Stimulated activated CD8-positive, alpha-beta memory T cell treated with anti-CD3 and anti-CD28 coated beads, Interleukin-2, amount 100 ng/mL, for 1 hour (primary cell): ENCODE results near the gene JAM3.

ENCODE experiments used
- DNase-seq, 2 donors: peaks; one replicate each; pipeline ENCODE4 v3.0.0-alpha.2; 2020; ENCODE audit warnings: low read depth in 2 of 2

JAM3 gene

DNA sequence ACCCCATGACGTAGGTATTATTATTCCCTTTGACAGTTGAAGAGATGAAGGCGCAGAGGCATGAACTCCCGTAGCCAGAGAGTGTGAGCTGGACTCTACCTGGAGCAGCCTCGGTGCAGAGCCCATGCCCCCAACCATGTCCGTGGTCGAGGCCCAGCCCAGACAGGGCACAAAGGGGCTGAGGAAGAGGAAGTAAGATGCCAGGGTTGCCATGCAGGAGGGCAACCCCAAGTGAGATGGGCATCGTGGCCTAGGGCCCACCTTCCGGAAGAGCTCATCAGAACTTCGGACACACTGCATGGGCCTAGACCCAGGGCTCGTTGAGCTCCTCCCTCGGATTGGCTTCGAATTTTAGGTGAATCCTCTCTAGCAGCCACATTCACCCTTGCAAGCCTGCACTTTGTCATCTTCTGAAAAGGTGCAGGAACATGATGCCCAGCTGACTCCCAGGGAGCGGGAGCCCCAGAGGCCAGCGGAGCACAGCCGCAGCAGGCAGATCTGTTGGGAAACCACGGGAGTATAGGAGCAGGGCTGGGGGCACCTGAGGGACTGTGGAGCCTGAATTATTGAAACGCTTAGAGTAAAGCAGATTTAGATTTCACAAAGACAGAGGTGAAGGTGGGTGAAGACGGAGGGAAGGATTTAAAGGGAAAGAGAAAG lies 29.0 kb upstream of the JAM3 start:
- no peak for DNase-seq

DNA sequence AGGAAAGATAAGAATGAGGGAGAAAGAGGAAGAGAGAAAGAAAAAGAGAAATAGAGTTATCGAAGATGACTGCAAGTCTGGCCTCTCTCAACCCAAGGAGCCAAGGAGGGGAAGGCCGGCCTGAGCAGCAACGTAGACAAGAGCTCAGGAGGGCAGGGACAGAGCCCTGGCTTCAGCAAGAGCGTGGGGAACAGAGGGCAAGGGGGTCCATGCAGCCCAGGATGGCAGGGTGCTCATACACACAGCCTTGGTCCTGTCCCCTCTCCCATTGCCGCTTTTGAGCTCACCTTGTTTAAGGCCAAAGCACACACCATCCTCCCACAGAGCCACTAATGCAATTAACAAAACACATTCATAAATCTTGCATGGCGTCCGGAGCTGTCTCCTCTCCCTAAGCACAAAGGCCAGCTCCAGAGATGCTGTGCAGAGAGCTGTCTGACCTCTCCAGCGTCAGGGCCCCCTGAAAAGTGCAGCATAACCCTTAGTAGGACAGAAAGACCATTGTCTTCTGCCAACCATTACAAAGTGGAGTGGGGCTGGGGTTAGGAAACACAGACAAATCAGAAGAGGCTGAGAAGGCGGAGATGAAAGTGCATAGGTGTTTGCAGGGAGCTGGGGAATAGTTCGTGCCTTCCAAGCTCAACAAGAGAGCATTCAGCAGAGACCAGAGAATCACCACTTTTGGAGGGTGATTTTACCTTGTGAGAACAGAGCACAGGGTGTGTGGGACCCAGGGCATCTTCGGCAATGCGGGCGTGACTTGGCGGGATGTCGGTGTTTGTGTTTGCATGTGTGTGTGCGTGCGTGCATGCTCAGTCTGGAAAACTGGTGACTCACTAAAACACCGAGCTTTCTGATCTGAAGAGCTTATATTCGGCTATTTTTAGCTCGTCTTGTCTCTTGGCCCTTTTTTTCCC lies 28.2 kb upstream of the JAM3 start:
- DNase-seq = no peak

DNA sequence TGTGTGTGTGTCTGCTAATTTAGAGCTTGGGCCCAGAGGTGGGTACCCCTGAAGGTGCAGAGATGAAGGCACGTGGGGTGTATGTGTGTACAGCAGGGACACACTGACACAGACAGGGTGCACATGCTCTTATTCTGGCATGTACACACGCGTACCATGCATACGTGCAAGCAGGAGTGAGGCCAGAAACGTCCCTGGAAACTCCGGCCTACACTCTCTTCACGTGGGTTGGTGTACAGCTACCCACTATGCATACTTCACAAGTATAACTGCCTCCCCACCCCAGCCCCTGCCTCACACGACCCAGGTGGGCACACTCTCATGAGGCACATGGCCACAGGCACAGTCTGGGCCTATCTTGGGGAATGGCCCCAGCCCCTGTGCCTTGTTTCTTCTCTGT lies 27.5 kb upstream of the JAM3 start:
- no peak for DNase-seq

GRCh38 chr11:134041791-134042696 lies 26.8 kb upstream of the JAM3 start:
- DNase-seq = no peak

DNA sequence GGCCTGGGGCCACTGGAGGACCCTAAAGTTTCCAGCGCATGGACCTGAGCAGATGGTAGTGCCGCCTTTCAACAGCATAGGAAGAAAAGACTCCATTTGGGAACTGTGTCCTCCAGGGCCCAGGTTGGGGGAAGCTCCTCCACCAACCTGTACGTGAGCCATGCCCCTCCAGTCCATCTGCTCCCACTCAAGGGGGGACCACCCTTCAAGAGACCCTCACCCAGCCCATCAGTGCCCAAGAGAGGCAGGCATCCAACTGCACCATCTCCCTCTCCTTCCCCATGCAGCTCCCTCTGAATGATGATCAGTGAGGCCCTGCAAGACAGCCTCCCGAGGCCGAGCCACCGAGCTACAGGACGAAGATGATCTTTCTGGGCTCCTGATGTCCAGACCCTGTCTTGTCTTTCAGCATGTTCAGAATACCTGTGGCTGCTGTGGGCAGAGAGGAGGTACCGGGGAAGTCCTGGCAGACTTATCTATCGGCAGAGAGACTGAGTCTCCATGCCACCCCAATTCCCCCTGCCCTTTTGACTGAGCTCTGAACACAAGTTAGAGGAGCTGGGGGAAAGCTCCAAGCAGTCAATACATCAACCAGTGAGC lies 25.0 kb upstream of the JAM3 start:
- DNase-seq = no peak

GRCh38 chr11:134044514-134045284 lies 24.2 kb upstream of the JAM3 start:
- DNase-seq = no peak

DNA sequence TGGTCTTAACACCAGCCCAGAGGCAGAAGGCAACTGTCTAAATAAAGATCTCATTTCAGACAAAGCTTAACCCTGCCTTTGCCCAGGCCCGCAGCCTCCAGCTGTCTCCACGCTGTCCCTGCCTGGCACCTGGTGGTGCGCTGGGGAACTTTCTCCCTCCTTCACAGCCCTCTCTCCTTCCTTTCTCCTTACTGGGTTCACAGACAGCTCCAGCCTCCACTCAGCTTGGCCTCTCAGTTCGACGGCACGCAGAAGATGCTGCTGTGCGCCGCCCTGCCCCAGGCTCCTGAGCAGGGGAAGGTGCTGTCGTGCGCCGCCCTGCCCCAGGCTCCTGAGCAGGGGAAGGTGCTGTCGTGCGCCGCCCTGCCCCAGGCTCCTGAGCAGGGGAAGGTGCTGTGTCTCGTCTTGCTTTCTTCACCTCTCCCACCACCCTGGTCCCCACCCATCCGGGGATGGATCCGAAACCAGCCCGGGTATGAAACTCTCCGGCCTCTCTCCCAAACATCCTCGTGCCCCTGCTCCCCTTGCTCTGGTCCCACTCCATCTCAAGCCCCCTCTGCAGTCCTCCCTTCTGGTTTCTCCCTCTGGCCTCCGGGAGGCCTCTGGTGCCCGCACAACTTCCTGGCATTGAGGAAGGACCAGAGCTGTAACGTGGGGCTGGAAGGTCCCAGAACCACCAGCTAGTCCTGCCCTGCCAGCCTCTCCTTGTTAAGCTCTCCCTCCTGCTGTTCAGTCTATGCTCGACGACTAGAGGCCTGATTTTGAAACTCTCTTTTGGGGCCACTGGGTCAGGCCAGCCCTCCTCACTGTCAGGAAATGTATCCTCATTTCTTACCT lies 22.9 kb upstream of the JAM3 start:
- DNase-seq = no peak

DNA sequence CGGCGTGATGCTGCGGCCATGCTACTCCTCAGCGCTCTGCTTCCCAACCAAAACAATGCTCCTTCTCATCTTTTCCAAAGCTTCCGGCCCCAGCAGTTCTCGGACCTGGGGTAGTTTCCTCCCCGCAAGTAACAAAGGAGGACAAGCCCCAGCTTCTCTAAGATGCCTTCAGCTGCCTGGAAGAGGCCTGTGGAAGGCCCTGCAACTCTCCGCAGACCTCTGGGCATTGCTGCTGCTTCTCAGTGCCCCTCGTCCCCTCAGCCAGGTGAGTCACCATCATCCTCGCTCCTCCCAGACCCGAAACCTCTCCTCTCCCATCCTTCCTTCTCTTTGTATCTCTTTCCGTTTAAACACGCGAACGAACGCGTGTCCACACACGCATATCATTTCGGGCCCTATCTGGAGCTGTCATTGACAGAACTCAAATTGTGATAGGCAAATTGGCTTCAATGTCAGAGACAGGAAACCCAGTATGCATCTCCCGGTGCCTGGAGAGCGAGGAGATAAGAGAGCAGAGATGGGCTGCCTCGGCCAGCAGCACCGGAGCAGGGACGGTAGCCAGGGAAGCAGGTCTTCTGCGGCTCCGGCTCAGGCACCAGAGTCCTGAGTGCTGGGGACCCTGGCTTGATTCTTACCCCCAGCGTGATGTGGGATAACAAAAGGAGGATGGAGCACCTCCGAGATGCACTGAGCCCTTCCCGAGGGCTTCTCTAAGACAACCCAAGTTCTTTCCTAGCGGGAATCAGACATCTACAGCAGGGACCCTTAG lies 22.0 kb upstream of the JAM3 start:
- DNase-seq = no peak

GRCh38 chr11:134047586-134047999 lies 21.3 kb upstream of the JAM3 start:
- no peak for DNase-seq

DNA sequence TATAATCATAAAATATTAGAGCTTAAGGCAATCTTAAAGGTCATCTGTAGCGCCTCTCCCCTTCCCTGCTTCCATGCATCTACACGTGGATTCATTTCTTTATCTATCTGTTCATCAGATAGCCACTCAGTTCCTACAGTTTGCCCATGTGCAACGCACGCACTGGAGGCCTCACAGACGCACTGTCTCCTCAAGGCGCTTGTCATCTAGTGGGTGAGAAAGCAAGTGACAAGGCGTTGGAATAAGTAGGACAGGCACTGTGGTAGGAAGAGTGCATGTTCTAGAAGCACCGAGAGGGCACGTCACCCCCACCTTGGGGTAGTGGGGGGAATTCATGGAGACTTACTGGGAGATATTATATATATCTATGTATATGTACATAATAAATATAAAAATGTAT lies 20.8 kb upstream of the JAM3 start:
- DNase-seq = no peak

DNA sequence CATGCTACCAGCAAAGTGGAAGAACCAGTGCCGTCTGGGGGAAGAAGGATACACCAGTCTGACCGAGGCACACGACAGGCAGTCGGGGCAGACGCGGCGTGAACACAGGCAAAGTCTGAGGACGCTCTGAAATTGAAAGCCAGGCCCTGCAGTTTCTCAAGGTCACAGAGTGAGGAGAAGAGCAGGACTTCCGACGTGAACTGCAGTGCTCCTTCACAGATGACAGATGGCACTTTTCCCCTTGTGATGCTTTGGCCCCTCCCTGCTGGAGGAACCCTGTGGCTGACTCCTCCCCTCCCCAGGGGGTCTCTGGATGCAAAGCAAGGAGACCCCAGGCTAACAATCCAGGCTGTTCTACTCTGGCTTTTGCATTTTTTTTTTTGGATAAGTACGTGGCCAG lies 19.6 kb upstream of the JAM3 start:
- DNase-seq = no peak

DNA sequence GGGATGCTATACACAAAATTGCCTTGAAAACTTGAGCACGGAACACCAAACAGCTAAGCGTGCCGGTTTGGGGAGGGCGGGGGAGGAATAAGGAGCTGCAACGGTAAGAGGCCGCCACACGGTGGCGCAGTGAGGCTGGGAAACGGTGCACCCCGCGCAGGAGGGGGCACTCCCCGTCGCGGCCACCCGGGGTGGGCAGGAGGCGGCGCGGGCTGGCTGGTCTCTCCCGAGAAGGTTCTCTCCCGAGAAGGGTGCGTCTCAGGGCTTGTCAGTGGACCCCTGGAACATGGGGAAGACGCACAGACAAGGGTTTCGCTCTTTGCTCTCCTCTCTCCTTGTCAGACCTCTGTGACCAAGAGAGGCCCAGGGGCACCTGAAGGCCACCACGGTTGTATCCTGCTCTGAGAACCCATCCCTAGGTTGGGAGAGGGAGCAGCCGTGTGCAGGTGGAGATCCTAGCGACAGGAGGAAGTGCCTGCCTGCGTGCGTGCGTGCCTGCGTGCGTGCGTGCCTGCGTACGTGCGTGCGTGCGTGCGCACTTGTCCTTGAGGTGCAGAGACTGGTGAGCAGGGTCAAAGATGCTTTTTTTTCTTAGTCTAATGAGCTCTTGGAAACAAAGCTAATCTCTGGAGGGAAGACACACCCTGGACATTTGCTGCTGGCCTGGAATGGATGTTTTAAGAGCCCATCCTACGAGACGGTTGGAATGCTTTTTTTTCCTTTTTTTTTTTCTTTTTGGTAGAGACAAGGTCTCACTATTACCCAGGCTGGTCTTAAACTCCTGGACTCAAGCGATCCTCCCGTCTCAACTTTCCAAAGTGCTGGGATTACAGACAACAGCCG lies 18.1 kb upstream of the JAM3 start:
- peak; percentile 44 to 59 for DNase-seq

GRCh38 chr11:134052395-134052987 lies 16.4 kb upstream of the JAM3 start:
- no peak for DNase-seq

GRCh38 chr11:134052988-134053945 lies 15.6 kb upstream of the JAM3 start:
- DNase-seq = no peak

- no peak for DNase-seq
Observed at GRCh38 chr11:134055029-134055428, 13.8 kb upstream of the JAM3 start.

DNA sequence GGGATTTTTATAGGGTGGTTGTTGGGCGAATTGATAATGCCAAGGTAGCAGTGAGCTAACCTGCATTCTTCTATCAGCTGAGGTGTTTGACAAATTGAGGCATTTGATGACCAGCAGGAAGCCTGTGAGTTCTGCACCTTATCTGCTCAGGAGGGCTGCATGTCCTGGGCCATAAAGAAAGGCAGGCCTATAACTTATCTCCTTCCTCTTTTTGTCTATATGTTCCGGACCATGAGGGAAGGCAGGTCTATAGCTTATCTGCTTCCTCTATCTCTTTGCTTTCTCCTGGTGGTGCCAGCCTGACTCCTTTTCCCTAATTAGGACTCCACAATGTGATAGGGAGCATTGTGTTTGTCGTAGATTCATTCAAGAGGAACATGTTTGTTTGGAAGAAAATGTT lies 8.6 kb upstream of the JAM3 start:
- no peak for DNase-seq
